Activated naive CD8-positive, alpha-beta T cell treated with anti-CD3 and anti-CD28 coated beads, Interleukin-2, amount 50 U/mL, for 24 hours (primary cell): ENCODE measurements around the gene COPE.

Experiments used
- ATAC-seq: fragments of 150-1000 bp; cut with Tn5 transposase; one replicate; pipeline ENCODE4 v1.10.0; 2021
- DNase-seq: peaks from one replicate; pipeline ENCODE4 v3.0.0; 2021
- H3K27ac Mint-ChIP-seq: one replicate; pipeline ENCODE4 v1.8.0; 2021; ENCODE audit warnings: mild to moderate bottlenecking, mixed read lengths
- H3K27me3 Mint-ChIP-seq: one replicate; pipeline ENCODE4 v1.8.0; 2021; ENCODE audit warnings: mixed read lengths
- H3K36me3 Mint-ChIP-seq: one replicate; pipeline ENCODE4 v1.8.0; 2021; ENCODE audit warnings: low read depth, mixed read lengths
- H3K4me1 Mint-ChIP-seq: one replicate; pipeline ENCODE4 v1.8.0; 2021; ENCODE audit warnings: mixed read lengths
- H3K4me3 Mint-ChIP-seq: one replicate; pipeline ENCODE4 v1.8.0; 2021; ENCODE audit warnings: mild to moderate bottlenecking, moderate library complexity, mixed read lengths
- H3K9me3 Mint-ChIP-seq: one replicate; pipeline ENCODE4 v1.8.0; 2021; ENCODE audit warnings: mixed read lengths

Gene COPE

DNA sequence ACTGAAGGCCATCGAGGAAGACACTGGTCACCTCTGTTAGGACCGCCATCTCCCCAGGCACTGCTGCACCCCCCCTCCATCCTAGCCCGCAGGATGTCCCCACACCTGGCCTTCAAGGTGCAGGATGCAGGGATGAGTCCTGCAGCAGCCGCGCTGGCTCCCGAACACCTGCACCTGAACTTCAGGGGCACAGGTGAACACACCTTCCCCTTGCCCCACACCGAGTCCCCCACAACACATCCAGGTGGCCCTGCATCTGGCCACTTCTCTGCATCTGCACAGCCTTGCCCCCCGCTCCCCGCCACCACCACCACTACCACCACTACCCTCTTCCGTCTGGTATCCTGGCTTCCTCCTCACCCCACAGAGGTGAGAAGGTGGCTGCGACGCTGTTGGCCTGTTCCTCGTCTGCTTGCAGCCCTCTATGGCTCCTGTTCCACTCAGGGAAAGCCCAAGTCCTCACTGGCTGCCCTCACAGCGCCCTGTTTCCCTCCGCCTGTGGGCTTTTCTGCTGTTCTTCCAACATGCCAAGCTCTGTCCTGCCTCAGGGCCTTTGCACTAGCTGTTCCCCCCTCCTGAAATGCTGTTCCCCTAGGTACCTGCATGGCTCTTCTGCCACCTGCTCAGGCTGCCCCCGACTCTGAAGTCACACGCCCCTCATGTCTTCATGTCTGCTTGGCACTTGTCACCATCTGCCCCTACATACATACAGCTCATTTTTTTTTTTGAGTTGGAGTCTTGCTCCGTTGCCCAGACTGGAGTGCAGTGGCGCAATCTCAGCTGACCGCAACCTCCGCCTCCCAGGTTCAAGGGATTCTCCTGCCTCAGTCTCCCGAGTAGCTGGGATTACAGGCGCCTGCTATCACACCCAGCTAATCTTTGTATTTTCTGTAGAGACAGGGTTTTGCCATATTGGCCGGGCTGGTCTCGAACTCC, 21.8 kb downstream of the COPE start:
- H3K27me3 Mint-ChIP-seq = peaks cover 29% of the 10 kb centered on the region
- H3K4me3 Mint-ChIP-seq = no peak overlapping the region
- no peaks in the 10 kb centered on the region for H3K9me3 Mint-ChIP-seq
- peaks cover 6% of the 10 kb centered on the region for H3K4me1 Mint-ChIP-seq
- H3K36me3 Mint-ChIP-seq = no peaks in the 10 kb centered on the region
- H3K27ac Mint-ChIP-seq = no peak overlapping the region
- no peak for DNase-seq
- no peak for ATAC-seq

DNA sequence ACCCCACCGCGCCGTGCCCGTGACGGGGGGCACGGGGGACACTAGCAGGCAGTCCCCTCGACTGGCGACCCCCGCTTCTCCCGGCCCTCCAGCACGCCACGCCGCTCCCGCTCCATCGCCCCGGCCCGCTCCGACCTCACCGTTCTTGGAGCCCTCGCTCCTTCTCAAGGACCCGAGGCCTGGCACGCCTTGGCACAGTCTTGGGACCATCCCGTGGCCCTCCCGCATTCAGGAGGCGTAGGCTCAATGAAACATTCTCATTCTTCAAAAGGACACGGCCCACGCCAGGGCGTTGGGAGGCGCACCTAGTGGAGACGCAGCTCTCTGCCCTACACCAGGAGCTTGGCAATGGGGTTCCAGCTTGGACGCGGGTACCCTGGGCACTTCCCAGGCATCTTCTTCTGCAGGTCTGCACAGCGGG, 22.8 kb downstream of the COPE start:
- Mint-ChIP-seq H3K27me3 (peaks cover 32% of the 10 kb centered on the region), H3K27ac (no peak overlapping the region), H3K4me3 (peak overlapping the region; percentile 63), H3K9me3 (no peaks in the 10 kb centered on the region), H3K4me1 (peaks cover 6% of the 10 kb centered on the region), H3K36me3 (no peaks in the 10 kb centered on the region)
- DNase-seq = no peak
- no peak for ATAC-seq

DNA sequence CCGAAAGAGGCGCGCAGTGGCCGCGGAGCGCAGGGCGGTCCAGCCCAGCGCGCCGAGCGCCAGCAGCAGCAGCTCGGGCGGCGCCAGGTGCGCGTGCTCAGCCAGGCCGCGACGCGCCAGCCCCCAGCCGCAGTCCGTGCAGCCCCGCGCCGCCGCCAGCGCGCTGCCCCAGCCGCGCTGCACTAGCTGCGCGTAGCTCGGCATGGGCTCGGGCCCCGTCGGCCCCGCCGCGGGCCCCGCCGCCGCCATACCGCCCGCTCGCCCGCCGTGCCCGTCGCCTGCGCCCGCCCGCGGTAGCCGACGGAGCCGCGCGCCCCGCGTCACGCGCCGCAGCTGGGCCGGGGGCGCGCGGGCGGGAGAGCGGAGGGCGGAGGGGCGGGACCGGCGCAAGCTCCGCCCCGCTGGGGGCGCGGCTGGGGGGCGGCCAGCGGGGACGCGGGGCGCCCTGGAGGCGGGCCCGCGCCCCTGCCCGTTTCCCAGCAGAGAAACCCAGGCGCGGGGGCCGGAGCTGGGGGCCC, 23.3 kb downstream of the COPE start, which contains the start of gene CERS1:
Gene CERS1 (minus strand): TSS at position 335 of the 518 bp plus-strand sequence. CDS start 86 bp downstream, at position 249.
- no peaks in the 10 kb centered on the region for H3K9me3 Mint-ChIP-seq
- ATAC-seq = no peak
- H3K27ac Mint-ChIP-seq = no peak within 1 kb of the TSS
- no peak for DNase-seq
- peak within 1 kb of the TSS; percentile 63 for H3K4me3 Mint-ChIP-seq
- peaks cover 33% of the 10 kb centered on the region for H3K27me3 Mint-ChIP-seq
- H3K36me3 Mint-ChIP-seq = no peaks in the 10 kb centered on the region
- peaks cover 6% of the 10 kb centered on the region for H3K4me1 Mint-ChIP-seq

DNA sequence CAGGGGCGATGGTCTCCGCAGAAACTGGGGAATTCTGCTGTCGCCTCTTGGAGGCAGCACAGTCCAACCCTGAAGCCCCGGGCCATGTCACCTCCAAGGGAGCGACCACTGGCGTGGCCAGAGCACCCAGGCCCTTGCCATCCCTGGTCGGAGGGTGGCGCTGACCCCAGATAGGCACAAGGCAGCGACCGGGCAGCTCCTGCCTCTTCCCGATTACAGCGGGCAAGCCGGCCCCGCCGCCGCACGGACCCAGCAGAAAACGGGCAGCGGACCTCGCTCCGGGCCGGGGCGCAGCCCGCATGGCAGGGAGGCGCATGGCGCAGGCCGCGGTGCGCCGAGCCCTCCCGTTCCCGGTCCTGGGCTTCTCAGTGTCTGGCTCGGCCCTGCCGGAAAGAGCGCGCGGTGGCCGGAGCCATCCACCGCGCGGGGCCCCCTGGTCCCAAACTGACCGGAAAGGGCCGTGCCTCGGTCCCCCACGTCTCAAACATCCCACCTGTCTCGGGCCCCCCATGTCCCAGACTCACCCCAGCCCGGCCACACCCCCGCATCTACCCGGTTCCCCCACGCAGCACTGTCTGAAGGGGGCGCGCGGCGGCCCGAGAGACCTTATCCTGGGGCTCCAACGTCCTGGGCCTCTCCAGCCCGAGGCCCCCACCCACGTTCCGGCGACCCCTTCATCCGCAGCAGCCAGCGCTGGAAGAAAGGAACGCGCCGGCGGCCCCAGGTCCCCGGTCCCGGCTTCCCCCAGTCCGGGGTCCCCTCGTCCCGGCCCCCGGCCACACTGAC, 24.0 kb downstream of the COPE start:
- ATAC-seq = no peak
- DNase-seq = peak; percentile 22
- no peak overlapping the region for H3K4me3 Mint-ChIP-seq
- peaks cover 33% of the 10 kb centered on the region for H3K27me3 Mint-ChIP-seq
- H3K27ac Mint-ChIP-seq = no peak overlapping the region
- H3K36me3 Mint-ChIP-seq = no peaks in the 10 kb centered on the region
- H3K9me3 Mint-ChIP-seq = no peaks in the 10 kb centered on the region
- peaks cover 6% of the 10 kb centered on the region for H3K4me1 Mint-ChIP-seq

DNA sequence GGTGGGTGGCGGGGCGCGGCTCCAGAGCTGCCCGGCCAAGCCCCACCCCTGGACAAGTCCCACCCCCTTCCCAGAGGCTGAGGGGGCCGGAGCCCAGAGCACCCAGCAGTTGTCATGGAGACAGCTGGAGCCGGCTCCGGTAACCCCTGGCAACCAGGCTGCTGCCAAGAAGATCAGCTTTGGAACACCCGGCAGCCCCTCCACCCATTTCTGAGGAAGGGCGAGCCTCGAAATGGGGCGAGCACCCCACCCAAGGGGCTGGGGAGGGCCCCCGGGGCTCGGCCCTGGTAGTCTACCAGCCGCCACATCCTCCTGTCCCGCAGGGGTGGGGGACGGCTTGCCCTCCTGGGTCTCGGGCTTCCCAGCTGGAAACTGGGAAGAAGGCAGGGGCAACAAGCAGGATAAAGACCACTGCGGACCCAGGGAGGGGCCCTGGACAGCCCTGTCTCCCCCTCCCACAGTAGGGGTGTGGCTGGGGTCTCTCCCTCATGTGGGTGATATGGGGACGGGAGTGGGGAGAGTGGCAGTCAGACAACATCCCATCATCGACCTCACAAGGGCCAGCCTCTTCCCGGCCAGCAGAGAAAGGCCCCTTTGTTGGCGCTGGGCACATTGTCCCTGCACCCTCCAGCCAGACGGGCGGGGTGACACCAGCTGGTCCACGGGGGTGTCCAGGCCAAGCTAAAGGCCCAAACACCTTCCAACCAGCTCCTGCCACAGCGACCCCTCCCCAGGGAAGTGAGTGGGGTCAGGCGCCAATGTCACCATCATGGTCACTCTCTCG, 24.7 kb downstream of the COPE start:
- Mint-ChIP-seq H3K27ac (no peak overlapping the region), H3K4me1 (peaks cover 6% of the 10 kb centered on the region), H3K36me3 (no peaks in the 10 kb centered on the region), H3K27me3 (peaks cover 36% of the 10 kb centered on the region), H3K9me3 (no peaks in the 10 kb centered on the region), H3K4me3 (no peak overlapping the region)
- ATAC-seq = no peak
- DNase-seq = no peak

DNA sequence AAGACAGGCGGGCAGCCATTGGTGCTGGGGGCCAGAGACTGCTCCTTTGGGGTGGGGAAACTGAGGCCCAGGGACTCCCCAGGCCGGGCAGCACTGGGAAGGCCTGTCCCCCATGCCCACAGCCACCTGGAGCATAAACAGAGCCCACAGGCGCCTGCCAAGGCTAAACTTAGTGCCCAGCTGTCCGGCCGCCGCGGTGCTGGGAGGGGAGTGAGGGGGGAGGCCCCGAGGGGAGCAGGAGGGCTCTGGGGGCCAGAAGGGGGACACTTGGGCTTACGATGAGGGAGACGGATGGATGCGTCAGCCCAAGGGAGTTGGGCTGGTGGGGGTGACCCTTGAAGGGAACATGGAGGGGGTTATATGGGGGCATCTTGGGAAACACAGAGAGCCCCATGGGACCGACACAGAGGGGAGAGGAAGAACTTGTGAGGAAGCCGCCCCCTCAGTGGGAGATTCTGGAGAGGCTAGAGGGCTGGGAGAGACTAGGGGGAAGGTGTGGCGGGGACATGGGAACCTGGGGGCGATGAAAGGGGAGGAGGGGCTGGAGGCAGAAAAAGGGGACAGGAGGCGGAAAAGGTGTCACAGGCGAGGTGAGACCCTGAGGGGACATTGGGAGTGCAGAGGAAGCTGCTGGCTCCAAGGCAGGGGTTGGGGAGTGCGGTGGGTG, 25.5 kb downstream of the COPE start:
- no peak overlapping the region for H3K27ac Mint-ChIP-seq
- peaks cover 6% of the 10 kb centered on the region for H3K4me1 Mint-ChIP-seq
- no peak overlapping the region for H3K4me3 Mint-ChIP-seq
- H3K36me3 Mint-ChIP-seq = no peaks in the 10 kb centered on the region
- no peak for ATAC-seq
- no peak for DNase-seq
- H3K27me3 Mint-ChIP-seq = peaks cover 36% of the 10 kb centered on the region
- no peaks in the 10 kb centered on the region for H3K9me3 Mint-ChIP-seq

DNA sequence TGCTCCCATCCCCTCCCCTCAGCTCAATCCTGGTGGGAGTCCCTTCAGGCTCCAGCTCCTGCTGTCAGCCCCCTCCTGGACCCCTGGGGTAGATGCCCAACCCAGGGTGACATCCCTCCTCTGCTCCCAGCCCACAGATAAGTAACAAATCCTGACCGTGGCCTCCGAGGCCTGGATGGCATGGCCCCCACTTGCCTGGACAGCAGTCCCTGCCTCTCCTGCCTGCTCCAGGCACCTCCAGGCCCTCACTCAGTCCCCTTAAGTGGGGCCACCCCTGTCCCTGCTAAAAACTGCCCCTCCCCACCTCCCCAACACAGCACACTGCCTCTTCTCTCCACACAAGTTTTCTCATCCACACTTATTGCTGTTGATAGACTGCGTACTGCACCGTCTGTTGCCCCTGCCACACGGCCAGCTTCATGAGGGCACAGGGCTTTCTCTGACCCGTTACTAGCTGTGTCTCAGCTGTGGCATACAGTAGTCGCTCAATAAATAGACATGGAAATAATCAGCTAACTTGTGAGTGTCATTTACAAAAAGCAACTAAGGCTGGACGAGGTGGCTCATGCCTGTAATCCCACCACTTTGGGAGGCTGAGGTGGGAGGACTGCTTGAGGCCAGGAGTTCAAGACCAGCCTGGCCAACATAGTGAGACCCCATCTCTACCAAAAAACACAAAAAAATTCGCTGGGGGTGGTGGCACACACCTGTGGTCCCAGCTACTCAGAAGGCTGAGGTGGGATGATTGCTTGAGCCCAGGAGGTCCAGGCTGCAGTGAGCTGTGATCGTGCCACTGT, 29.0 kb downstream of the COPE start:
- no peak overlapping the region for H3K4me3 Mint-ChIP-seq
- no peak for ATAC-seq
- peaks cover 22% of the 10 kb centered on the region for H3K27me3 Mint-ChIP-seq
- no peak overlapping the region for H3K27ac Mint-ChIP-seq
- H3K4me1 Mint-ChIP-seq = no peaks in the 10 kb centered on the region
- no peaks in the 10 kb centered on the region for H3K9me3 Mint-ChIP-seq
- H3K36me3 Mint-ChIP-seq = no peaks in the 10 kb centered on the region
- no peak for DNase-seq

DNA sequence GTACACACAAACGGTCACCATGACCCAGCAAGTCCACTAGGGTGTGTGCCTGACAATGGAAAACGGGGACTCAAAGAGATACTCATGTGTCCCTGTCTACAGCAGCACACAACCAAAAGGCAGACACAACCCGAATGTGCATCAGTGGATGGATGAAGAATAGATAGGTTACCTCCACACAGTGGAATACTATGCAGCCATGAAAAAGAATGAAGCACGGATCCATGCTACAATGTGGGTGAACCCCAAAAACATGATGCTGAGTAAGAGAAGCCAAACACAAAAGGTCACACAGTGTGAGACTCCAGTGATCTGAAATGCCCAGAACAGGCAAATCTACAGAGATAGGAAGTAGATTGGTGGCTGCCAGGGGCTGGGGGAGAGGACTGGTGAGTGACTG, 32.2 kb downstream of the COPE start:
- ATAC-seq (no peak), DNase-seq (no peak)
- Mint-ChIP-seq H3K4me1 (no peaks in the 10 kb centered on the region), H3K9me3 (no peaks in the 10 kb centered on the region), H3K27me3 (peaks cover 7% of the 10 kb centered on the region), H3K4me3 (no peak overlapping the region), H3K27ac (no peak overlapping the region), H3K36me3 (no peaks in the 10 kb centered on the region)

DNA sequence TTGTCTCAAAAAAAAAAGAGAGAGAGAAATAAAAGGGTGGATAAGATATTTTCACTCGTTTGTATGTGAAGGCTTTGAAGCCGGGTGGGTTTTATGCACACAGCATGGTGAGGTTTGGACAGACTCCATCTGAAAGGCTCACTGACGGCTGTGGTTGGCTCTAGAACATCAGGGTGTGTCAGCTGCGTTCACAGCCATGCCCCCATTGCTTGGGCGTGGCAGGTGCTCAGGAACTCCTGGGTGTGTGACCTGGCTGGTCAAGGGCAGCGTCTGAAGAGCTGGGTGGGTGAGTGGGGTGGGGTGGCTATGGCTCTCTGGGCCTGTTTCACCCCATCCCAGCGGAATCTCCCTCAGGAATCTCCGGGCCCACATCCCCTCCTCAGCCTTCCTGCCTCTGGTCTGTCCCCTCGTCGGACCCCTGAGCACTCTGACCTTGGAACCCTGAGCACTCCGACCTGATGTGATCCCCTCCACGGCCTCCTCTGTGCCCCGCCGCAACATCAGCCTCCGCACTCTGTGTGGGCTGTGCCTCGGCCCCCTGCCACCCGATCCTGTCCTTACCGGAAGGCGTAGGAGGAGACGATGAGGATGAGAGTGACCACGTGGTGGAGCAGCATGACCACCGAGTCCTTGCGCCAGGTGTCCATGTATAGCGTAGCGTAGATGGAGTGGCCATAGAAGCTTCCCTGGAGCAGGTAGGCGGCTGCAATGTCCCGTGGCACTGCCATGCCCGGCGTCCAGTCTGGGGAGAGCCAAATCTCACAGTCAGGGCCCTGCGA, 35.5 kb downstream of the COPE start:
- no peaks in the 10 kb centered on the region for H3K36me3 Mint-ChIP-seq
- DNase-seq (no peak), ATAC-seq (no peak)
- H3K4me1 Mint-ChIP-seq = no peaks in the 10 kb centered on the region
- H3K4me3 Mint-ChIP-seq = no peak overlapping the region
- no peaks in the 10 kb centered on the region for H3K9me3 Mint-ChIP-seq
- H3K27me3 Mint-ChIP-seq = no peaks in the 10 kb centered on the region
- H3K27ac Mint-ChIP-seq = no peak overlapping the region

DNA sequence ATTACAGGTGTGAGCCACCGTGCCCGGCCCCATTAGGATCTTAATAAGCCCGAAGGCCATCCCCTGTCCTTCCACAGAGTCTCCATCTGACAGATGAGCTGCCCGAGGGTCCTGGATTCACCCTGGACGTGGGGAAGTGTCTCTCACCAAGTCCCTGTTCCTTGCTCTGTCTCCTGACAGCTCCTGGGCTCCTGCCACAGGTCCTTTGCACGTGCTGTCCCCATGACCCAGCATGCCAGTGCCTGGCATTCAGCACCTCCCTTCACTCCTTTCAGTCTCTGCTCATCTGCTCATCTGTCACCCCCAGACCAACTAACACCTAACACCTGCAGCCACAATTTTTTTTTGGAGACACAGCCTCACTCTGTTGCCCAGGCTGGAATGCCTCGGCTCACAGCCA, 37.7 kb downstream of the COPE start:
- no peak overlapping the region for H3K27ac Mint-ChIP-seq
- no peaks in the 10 kb centered on the region for H3K36me3 Mint-ChIP-seq
- H3K9me3 Mint-ChIP-seq = no peaks in the 10 kb centered on the region
- H3K4me1 Mint-ChIP-seq = no peaks in the 10 kb centered on the region
- DNase-seq (no peak), ATAC-seq (no peak)
- H3K27me3 Mint-ChIP-seq = no peaks in the 10 kb centered on the region
- no peak overlapping the region for H3K4me3 Mint-ChIP-seq

DNA sequence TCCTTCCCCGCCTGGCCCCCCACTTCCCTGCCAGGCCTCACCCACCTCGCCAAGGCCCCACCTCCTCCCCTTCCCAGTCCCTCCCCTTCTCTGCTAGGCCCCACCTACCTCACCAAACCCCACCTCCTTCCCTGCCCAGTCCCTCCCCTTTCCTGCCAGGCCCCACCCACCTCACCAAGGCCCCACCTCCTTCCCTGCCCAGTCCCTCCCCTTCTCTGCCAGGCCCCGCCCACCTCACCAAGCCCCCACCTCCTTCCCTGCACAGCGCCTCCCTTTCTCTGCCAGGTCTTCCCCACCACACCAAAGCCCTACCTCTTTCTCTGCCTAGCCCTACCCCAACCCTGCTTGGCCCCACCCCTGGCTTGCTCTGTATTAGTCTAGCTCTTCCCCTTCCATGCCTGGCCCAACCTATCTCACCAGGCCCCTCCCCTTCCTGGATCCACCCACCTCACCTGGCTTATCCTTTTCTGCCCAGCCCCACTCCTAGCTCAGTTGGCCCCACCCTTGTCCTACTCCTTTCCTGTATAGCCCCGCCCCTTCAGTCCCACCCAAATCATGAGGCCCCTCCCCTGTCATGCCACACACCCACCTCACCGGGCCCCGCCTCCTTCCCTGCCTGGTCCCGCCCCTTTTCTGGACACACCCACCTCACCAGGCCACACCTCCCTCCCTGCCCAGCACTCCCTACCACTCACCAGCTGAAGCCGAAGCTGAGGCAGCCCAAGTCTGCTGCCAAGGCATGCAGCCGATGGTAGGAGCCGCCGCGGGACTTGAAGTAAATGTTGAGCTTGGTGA, 39.4 kb downstream of the COPE start:
- Mint-ChIP-seq H3K4me3 (no peak overlapping the region), H3K27me3 (no peaks in the 10 kb centered on the region), H3K36me3 (no peaks in the 10 kb centered on the region), H3K4me1 (no peaks in the 10 kb centered on the region), H3K27ac (no peak overlapping the region), H3K9me3 (no peaks in the 10 kb centered on the region)
- DNase-seq = peak; percentile 40
- peak; percentile 44 for ATAC-seq
